H9 (cell line): Measurements from ENCODE around the gene ADARB2. TPM values are rescaled to one million over a fixed set of nuclear protein-coding genes. Genes with fewer than 3 reads are reported as not detected.
A peak's percentile ranks its signal among the peaks of the same experiment; 100 is the strongest.

ENCODE experiments used
- DNase-seq: peaks from one replicate; pipeline ENCODE4 v3.0.0-alpha.2; 2017
- H2AFZ ChIP-seq: one replicate; pipeline ENCODE4 v1.6.1; 2013; ENCODE audit warnings: mild to moderate bottlenecking, low read length, control low read depth, moderate library complexity
- H2AK5ac ChIP-seq: 2 replicates; pipeline ENCODE4 v1.6.1; 2013; ENCODE audit warnings: low read length, control low read depth, mixed read lengths; ENCODE audit not compliant: insufficient read length
- H2BK120ac ChIP-seq: one replicate; pipeline ENCODE4 v1.6.1; 2013; ENCODE audit warnings: low read depth, mild to moderate bottlenecking, low read length, control low read depth, inconsistent platforms; ENCODE audit not compliant: poor library complexity, severe bottlenecking
- H2BK12ac ChIP-seq: 2 replicates; pipeline ENCODE4 v1.6.1; 2013; ENCODE audit warnings: low read length, control low read depth, mixed read lengths, low read depth; ENCODE audit not compliant: insufficient read length
- H2BK15ac ChIP-seq: 2 replicates; pipeline ENCODE4 v1.6.1; 2013; ENCODE audit warnings: low read depth, low read length, control low read depth
- H2BK20ac ChIP-seq: one replicate; pipeline ENCODE4 v1.6.1; 2013; ENCODE audit warnings: low read depth, mild to moderate bottlenecking, low read length, control low read depth, inconsistent platforms; ENCODE audit not compliant: poor library complexity, severe bottlenecking
- H2BK5ac ChIP-seq: 2 replicates; pipeline ENCODE4 v1.6.1; 2013; ENCODE audit warnings: low read length, control low read depth, mixed read lengths; ENCODE audit not compliant: insufficient read length
- H3K14ac ChIP-seq: 2 replicates; pipeline ENCODE4 v1.6.1; 2013; ENCODE audit warnings: low read length, control low read depth; ENCODE audit not compliant: insufficient read depth
- H3K18ac ChIP-seq: 2 replicates; pipeline ENCODE4 v1.6.1; 2013; ENCODE audit warnings: low read depth, mild to moderate bottlenecking, mixed read lengths, low read length, control low read depth; ENCODE audit not compliant: insufficient read length
- H3K23ac ChIP-seq: 2 replicates; pipeline ENCODE4 v1.6.1; 2013; ENCODE audit warnings: low read length, control low read depth, mixed read lengths, low read depth; ENCODE audit not compliant: insufficient read length
- H3K23me2 ChIP-seq: 2 replicates; pipeline ENCODE4 v1.6.1; 2013; ENCODE audit warnings: low read depth, mild to moderate bottlenecking, mixed read lengths, low read length, control low read depth; ENCODE audit not compliant: insufficient read length, poor library complexity, severe bottlenecking
- H3K27ac ChIP-seq: 2 replicates; pipeline ENCODE4 v1.5.1; 2013; ENCODE audit warnings: low read length, control low read depth, mixed read lengths, low read depth; ENCODE audit not compliant: insufficient read length
- H3K27me3 ChIP-seq: 2 replicates; pipeline ENCODE4 v1.6.1; 2013; ENCODE audit warnings: low read length, control low read depth, inconsistent platforms; ENCODE audit not compliant: insufficient read depth
- H3K4ac ChIP-seq: 2 replicates; pipeline ENCODE4 v1.6.1; 2013; ENCODE audit warnings: low read depth, mild to moderate bottlenecking, control low read depth, inconsistent platforms, low read length, moderate library complexity
- H3K4me1 ChIP-seq: 2 replicates; pipeline ENCODE4 v1.6.1; 2013; ENCODE audit warnings: low read length, control low read depth, inconsistent platforms; ENCODE audit not compliant: insufficient read depth
- H3K4me2 ChIP-seq: 2 replicates; pipeline ENCODE4 v1.6.1; 2013; ENCODE audit warnings: low read length, control low read depth, mixed read lengths; ENCODE audit not compliant: insufficient read length, insufficient read depth
- H3K56ac ChIP-seq: 2 replicates; pipeline ENCODE4 v1.6.1; 2013; ENCODE audit warnings: low read depth, mild to moderate bottlenecking, mixed read lengths, low read length, control low read depth; ENCODE audit not compliant: insufficient read length
- H3K79me1 ChIP-seq: 2 replicates; pipeline ENCODE4 v1.6.1; 2013; ENCODE audit warnings: low read depth, mild to moderate bottlenecking, moderate library complexity, low read length, control low read depth, inconsistent platforms; ENCODE audit not compliant: insufficient read depth, poor library complexity, severe bottlenecking
- H3K79me2 ChIP-seq: 2 replicates; pipeline ENCODE4 v1.6.1; 2013; ENCODE audit warnings: low read length, control low read depth, inconsistent platforms; ENCODE audit not compliant: insufficient read depth
- H3K9ac ChIP-seq: 2 replicates; pipeline ENCODE4 v1.6.1; 2013; ENCODE audit warnings: low read length, control low read depth, mixed read lengths; ENCODE audit not compliant: insufficient read length; ENCODE audit errors: extremely low read depth
- H3K9me3 ChIP-seq: one replicate; pipeline ENCODE4 v1.6.1; 2013; ENCODE audit warnings: low read depth, low read length, inconsistent platforms; ENCODE audit not compliant: control insufficient read depth
- H3T11ph ChIP-seq: one replicate; pipeline ENCODE4 v1.6.1; 2013; ENCODE audit warnings: mild to moderate bottlenecking, low read length, control low read depth, inconsistent platforms
- H4K20me1 ChIP-seq: one replicate; pipeline ENCODE4 v1.6.1; 2013; ENCODE audit not compliant: control insufficient read depth, insufficient read length, insufficient read depth
- H4K5ac ChIP-seq: 2 replicates; pipeline ENCODE4 v1.6.1; 2013; ENCODE audit warnings: low read depth, mild to moderate bottlenecking, mixed read lengths, low read length, control low read depth; ENCODE audit not compliant: insufficient read length
- H4K8ac ChIP-seq: replicated peaks from 2 replicates; pipeline ENCODE4 v1.6.1; 2013; ENCODE audit warnings: low read length, control low read depth, mixed read lengths, low read depth; ENCODE audit not compliant: insufficient read length
- H4K91ac ChIP-seq: 2 replicates; pipeline ENCODE4 v1.6.1; 2013; ENCODE audit warnings: low read depth, mild to moderate bottlenecking, moderate library complexity, mixed read lengths, low read length, control low read depth; ENCODE audit not compliant: insufficient read length
- H3K27ac Mint-ChIP-seq, 3 experiments: 2 replicates in 2 of 3; 3 replicates in 1 of 3; pipeline ENCODE4 v1.8.0; 2020 to 2021; ENCODE audit warnings: mixed read lengths in 3 of 3, mild to moderate bottlenecking in 1 of 3, moderate library complexity in 1 of 3
- H3K27me3 Mint-ChIP-seq: 2 replicates; pipeline ENCODE4 v1.8.0; 2021; ENCODE audit warnings: low read depth, mild to moderate bottlenecking, moderate library complexity, mixed read lengths
- H3K36me3 Mint-ChIP-seq, 3 experiments: 2 replicates in 2 of 3; 3 replicates in 1 of 3; pipeline ENCODE4 v1.8.0; 2020 to 2021; ENCODE audit warnings: low read depth in 3 of 3, mixed read lengths in 3 of 3; ENCODE audit not compliant: insufficient read depth in 1 of 3
- H3K4me1 Mint-ChIP-seq, 2 experiments: 2 replicates each; pipeline ENCODE4 v1.8.0; 2020; ENCODE audit warnings: mixed read lengths in 2 of 2
- H3K4me3 Mint-ChIP-seq, 2 experiments: 2 replicates in 1 of 2; 3 replicates in 1 of 2; pipeline ENCODE4 v1.8.0; 2020 to 2021; ENCODE audit warnings: mild to moderate bottlenecking in 2 of 2, mixed read lengths in 2 of 2, moderate library complexity in 1 of 2
- H3K9me3 Mint-ChIP-seq, 2 experiments: 2 replicates in 1 of 2; 3 replicates in 1 of 2; pipeline ENCODE4 v1.8.0; 2020; ENCODE audit warnings: mild to moderate bottlenecking in 2 of 2, mixed read lengths in 2 of 2, moderate library complexity in 1 of 2
- CTCF ChIP-seq: fragments of 200-600 bp; sonication (generic); conservative IDR thresholded peaks from 3 replicates; pipeline ENCODE4 v1.8.0; 2021; ENCODE audit warnings: antibody characterized with exemption, mild to moderate bottlenecking
- WGBS: extraction: QIAGEN DNeasy Blood & Tissue Kit; methylation state at CpG from one replicate; pipeline ENCODE4 v1.1.7; 2013; ENCODE audit warnings: missing lambda C conversion rate, low lambda C conversion rate, mixed read lengths; ENCODE audit not compliant: insufficient read length; ENCODE audit errors: extremely low coverage; 5-methylcytosine and 5-hydroxymethylcytosine counted together
- total RNA-seq: library from RNA; stranded (reverse); gene quantifications from 2 replicates; pipeline ENCODE4 v1.2.1, GENCODE V29; 2021

Gene ADARB2
- total RNA-seq, 1 experiment from 2014 or later, result 0.87 TPM

- no peak overlapping the region for H3K27ac ChIP-seq
- no peak overlapping the region for H3K23ac ChIP-seq
- H2BK15ac ChIP-seq, result no peak overlapping the region
- no peak overlapping the region for H2AFZ ChIP-seq
- TF ChIP-seq CTCF, result peak; percentile 25; the same call in 2 of the 3 replicates
- no peak overlapping the region for H3T11ph ChIP-seq
- H4K20me1 ChIP-seq, result peaks cover 6% of the 10 kb centered on the region
- H3K9me3 ChIP-seq, result no peaks in the 10 kb centered on the region
- Mint-ChIP-seq H3K4me1 (peaks cover 10 to 14% of the 10 kb centered on the region in 2 experiments), H3K4me3 (no peak overlapping the region), H3K9me3 (no peaks in the 10 kb centered on the region), H3K36me3 (peaks cover 0 to 2% (median 0%) of the 10 kb centered on the region in 3 experiments; a peak in 2 of 7 replicates), H3K27ac (peak overlapping the region in 2 of 3 experiments; percentile 32 to 44; a peak in 3 of 7 replicates), H3K27me3 (no peaks in the 10 kb centered on the region; the same call in 1 of the 2 replicates)
- peak overlapping the region; percentile 57 for H3K18ac ChIP-seq
- no peak for DNase-seq
- no CpG with 5 or more reads among the region's 18 CpGs for WGBS
- no peak overlapping the region for H3K9ac ChIP-seq
- H3K4ac ChIP-seq, result no peak overlapping the region
- H2BK5ac ChIP-seq, result no peak overlapping the region
- no peaks in the 10 kb centered on the region for H3K27me3 ChIP-seq
- no peaks in the 10 kb centered on the region for H3K79me2 ChIP-seq
- no peak overlapping the region for H2AK5ac ChIP-seq
- H2BK120ac ChIP-seq, result no peak overlapping the region
- no peak overlapping the region for H3K14ac ChIP-seq
- no peaks in the 10 kb centered on the region for H3K23me2 ChIP-seq
- no peak overlapping the region for H2BK12ac ChIP-seq
- no peaks in the 10 kb centered on the region for H3K79me1 ChIP-seq
- H4K5ac ChIP-seq, result no peak overlapping the region
- H4K91ac ChIP-seq, result no peak overlapping the region
- no peak overlapping the region for H2BK20ac ChIP-seq
- no peak overlapping the region for H4K8ac ChIP-seq
- no peak overlapping the region for H3K56ac ChIP-seq
- H3K4me2 ChIP-seq, result no peak overlapping the region
- H3K4me1 ChIP-seq, result peaks cover 2% of the 10 kb centered on the region; the same call in 1 of the 2 replicates
These were observed 107.8 kb downstream of the ADARB2 start for GRCh38 chr10:1629326-1630198.
